Gastroesophageal sphincter (tissue), 4 donors: ENCODE data around the gene JUP. TPM values are rescaled to one million over a fixed set of nuclear protein-coding genes. Genes with fewer than 3 reads are reported as not detected.

Experiments
- ATAC-seq: fragments of 150-250 bp; one replicate; pipeline ENCODE4 v1.9.1; 2016; ENCODE audit warnings: mild to moderate bottlenecking, moderate library complexity
- H3K27ac ChIP-seq, 4 donors: fragments of 200-600 bp; sonication (generic) in 3 of 4; 1 replicate in 3 of 4; 2 replicates in 1 of 4; pipeline ENCODE4 v1.5.1; 2016 to 2019
- H3K27me3 ChIP-seq: fragments of 200-600 bp; sonication (generic); one replicate; pipeline ENCODE4 v1.5.1; 2019
- H3K36me3 ChIP-seq, 2 donors: fragments of 200-600 bp; sonication (generic); one replicate each; pipeline ENCODE4 v1.5.1; 2019; ENCODE audit warnings: control low read depth in 1 of 2
- H3K4me1 ChIP-seq, 3 donors: fragments of 200-600 bp; sonication (generic); 1 replicate in 2 of 3; 2 replicates in 1 of 3; pipeline ENCODE4 v1.5.1; 2016 to 2019; ENCODE audit warnings: control low read depth in 2 of 3
- H3K4me3 ChIP-seq, 2 donors: fragments of 200-600 bp; sonication (generic); one replicate each; pipeline ENCODE4 v1.5.1; 2019; ENCODE audit warnings: mild to moderate bottlenecking in 1 of 2, moderate library complexity in 1 of 2
- H3K9me3 ChIP-seq, 3 donors: fragments of 200-600 bp; sonication (generic); one replicate each; pipeline ENCODE4 v1.5.1; 2017 to 2019; ENCODE audit warnings: control low read depth in 2 of 3
- EP300 ChIP-seq: sonication (generic); formaldehyde crosslinking; IDR thresholded peaks from one replicate; pipeline ENCODE4 v1.6.1; 2017; ENCODE audit warnings: antibody characterized with exemption, mild to moderate bottlenecking
- POLR2A ChIP-seq, 2 donors: fragments of 450-650 bp; IDR thresholded peaks; one replicate each; pipeline ENCODE4 v1.6.1; 2017; ENCODE audit warnings: antibody characterized with exemption in 2 of 2, mild to moderate bottlenecking in 2 of 2, moderate library complexity in 1 of 2
- POLR2AphosphoS5 ChIP-seq: sonication (generic); formaldehyde crosslinking; IDR thresholded peaks from one replicate; pipeline ENCODE4 v1.6.1; 2017; ENCODE audit warnings: antibody characterized with exemption
- WGBS, 2 donors: methylation state at CpG; one replicate each; pipeline ENCODE4 v1.1.5; 2018; ENCODE audit warnings: low coverage in 1 of 2; 5-methylcytosine and 5-hydroxymethylcytosine counted together
- total RNA-seq, 4 donors: library from RNA; depleted of rRNA; stranded (reverse); fragments of >200 nt; gene quantifications; one replicate each; pipeline ENCODE4 v1.1.0, GENCODE V29; 2016
- TF ChIP-seq, protein P1 (sequence below), 4 experiments: fragments of 200-600 bp in 2 of 4; fragments of 450-650 bp in 2 of 4; sonication (generic) in 1 of 4; IDR thresholded peaks; one replicate each; pipeline ENCODE4 v1.5.1; 2017 to 2019; ENCODE audit warnings: antibody characterized with exemption in 4 of 4, mild to moderate bottlenecking in 2 of 4, moderate library complexity in 2 of 4

The JUP gene
- total RNA-seq, 4 donors from 2014 or later = 30.8 to 60.9 (median 41.7) TPM

DNA sequence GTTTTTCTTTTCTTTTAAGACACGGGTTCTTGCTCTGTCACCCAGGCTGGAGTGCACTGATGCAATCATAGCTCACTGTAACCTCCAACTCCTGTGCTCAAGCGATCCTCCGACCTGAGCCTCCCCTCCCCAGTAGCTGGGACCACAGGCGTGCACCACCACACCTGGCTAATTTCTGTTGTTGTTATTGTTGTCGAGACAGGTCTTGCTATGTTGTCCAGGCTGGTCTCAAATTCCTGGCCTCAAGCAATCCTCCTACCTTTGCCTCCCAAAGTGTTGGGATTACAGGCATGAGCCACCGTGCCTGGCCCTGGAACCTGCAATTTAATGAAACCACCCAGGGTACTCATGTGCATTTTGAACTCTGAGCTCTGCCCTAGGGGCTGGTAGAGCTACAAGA, 24.1 kb downstream of the JUP start:
- Histone ChIP-seq H3K4me1 (no peaks in the 10 kb centered on the region), H3K9me3 (no peaks in the 10 kb centered on the region), H3K27me3 (no peaks in the 10 kb centered on the region), H3K4me3 (no peak overlapping the region), H3K36me3 (peaks cover 0 to 96% of the 10 kb centered on the region in 2 donors), H3K27ac (no peak overlapping the region)
- no peak for ATAC-seq
- 83 to 100% methylated on average over 1 to 5 of the region's 6 CpGs for whole genome bisulfite sequencing, 2 donors
- TF ChIP-seq EP300 (no peak), POLR2AphosphoS5 (no peak), POLR2A (IDR thresholded peaks at IDR 0.05) (no peak)
- TF ChIP-seq, protein P1, sequence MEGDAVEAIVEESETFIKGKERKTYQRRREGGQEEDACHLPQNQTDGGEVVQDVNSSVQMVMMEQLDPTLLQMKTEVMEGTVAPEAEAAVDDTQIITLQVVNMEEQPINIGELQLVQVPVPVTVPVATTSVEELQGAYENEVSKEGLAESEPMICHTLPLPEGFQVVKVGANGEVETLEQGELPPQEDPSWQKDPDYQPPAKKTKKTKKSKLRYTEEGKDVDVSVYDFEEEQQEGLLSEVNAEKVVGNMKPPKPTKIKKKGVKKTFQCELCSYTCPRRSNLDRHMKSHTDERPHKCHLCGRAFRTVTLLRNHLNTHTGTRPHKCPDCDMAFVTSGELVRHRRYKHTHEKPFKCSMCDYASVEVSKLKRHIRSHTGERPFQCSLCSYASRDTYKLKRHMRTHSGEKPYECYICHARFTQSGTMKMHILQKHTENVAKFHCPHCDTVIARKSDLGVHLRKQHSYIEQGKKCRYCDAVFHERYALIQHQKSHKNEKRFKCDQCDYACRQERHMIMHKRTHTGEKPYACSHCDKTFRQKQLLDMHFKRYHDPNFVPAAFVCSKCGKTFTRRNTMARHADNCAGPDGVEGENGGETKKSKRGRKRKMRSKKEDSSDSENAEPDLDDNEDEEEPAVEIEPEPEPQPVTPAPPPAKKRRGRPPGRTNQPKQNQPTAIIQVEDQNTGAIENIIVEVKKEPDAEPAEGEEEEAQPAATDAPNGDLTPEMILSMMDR (IDR thresholded peaks at IDR 0.05) = no peak

DNA sequence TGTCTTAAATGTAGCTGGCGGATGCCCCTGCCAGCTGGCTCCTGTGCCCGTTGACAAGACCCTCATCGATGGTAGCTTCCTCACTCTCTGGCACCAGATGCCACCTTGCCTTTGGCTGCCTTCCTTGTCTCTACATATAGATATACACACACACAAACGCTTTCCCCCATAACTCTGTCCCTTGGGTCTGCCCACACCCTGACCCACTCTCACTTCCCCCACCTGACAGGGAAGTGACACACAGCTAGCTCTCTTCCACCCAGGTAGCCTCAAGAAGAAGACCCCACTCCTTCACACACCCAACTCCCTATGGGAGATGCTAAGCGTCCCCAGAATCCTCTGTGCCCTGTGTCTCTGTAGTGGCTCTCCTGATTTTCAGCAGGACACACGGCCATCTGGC, 25.6 kb downstream of the JUP start:
- no peaks in the 10 kb centered on the region for H3K27me3 ChIP-seq
- ATAC-seq = no peak
- H3K27ac ChIP-seq = no peak overlapping the region
- 84 to 94% methylated on average over 3 to 5 of the region's 6 CpGs for WGBS, 2 donors
- no peaks in the 10 kb centered on the region for H3K9me3 ChIP-seq
- peaks cover 0 to 97% of the 10 kb centered on the region in 2 donors for H3K36me3 ChIP-seq
- H3K4me1 ChIP-seq = no peaks in the 10 kb centered on the region
- TF ChIP-seq, protein P1 (IDR thresholded peaks at IDR 0.05) = no peak
- TF ChIP-seq POLR2A (IDR thresholded peaks at IDR 0.05) (no peak), EP300 (no peak), POLR2AphosphoS5 (no peak)
- no peak overlapping the region for H3K4me3 ChIP-seq

DNA sequence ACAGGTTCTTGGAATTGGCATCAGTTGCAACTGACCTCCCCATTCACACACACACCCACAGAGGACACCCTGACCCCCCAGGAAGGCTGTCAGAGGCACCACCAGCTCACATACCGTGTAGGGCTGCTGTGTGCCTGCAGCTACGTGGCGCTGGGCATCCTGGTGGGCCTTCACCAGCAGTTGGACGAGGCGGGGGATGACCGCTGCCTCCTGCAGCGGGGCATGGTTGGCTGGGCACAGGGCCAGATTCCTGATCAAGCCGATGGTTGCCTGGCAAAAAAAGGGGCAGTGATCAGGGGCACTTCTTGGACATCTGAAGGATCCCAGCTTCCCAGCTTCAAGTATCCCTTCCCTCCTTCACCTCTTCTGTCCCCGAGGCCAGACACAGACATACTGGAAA, 27.9 kb downstream of the JUP start:
- peaks cover 0 to 96% of the 10 kb centered on the region in 2 donors for H3K36me3 ChIP-seq
- H3K4me3 ChIP-seq = no peak overlapping the region
- H3K4me1 ChIP-seq = no peaks in the 10 kb centered on the region
- TF ChIP-seq, protein P1 (IDR thresholded peaks at IDR 0.05) = no peak
- TF ChIP-seq POLR2A (IDR thresholded peaks at IDR 0.05) = no peak
- no peak for TF ChIP-seq EP300
- 77% methylated on average over 6 of the region's 9 CpGs; no CpG with 5 or more reads in 1 of the 2 donors for WGBS, 2 donors
- no peak for ATAC-seq
- H3K27ac ChIP-seq = no peak overlapping the region
- H3K9me3 ChIP-seq = no peaks in the 10 kb centered on the region
- no peaks in the 10 kb centered on the region for H3K27me3 ChIP-seq

DNA sequence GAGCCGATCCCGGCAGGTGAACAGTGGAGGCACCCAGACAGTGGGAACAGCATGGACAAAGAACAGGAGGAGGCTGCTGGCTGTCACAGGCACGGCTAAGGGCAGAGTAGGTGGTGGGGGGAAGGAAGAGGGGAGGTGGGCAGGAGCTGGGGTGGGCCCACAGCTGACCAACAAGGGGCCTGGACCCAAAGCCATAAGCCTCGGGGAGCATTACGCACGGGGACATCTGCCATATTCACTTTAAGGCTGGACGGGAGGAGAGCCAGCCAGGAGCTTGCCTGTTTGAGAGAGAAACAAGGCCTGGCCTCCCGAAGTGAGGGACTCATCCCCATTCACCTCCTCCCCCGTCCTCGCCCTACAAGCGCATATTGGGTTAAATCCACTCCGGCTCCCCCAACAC, 32.4 kb downstream of the JUP start:
- no peak overlapping the region for H3K27ac ChIP-seq
- no peak overlapping the region for H3K4me3 ChIP-seq
- no peaks in the 10 kb centered on the region for H3K27me3 ChIP-seq
- TF ChIP-seq POLR2A (IDR thresholded peaks at IDR 0.05) = no peak
- no peak for TF ChIP-seq POLR2AphosphoS5
- TF ChIP-seq EP300 = no peak
- TF ChIP-seq, protein P1 (IDR thresholded peaks at IDR 0.05) = no peak
- no peaks in the 10 kb centered on the region for H3K4me1 ChIP-seq
- 73 to 74% methylated on average over 9 to 10 of the region's 12 CpGs for WGBS, 2 donors
- H3K36me3 ChIP-seq = peaks cover 0 to 54% of the 10 kb centered on the region in 2 donors
- ATAC-seq = no peak
- H3K9me3 ChIP-seq = no peaks in the 10 kb centered on the region

DNA sequence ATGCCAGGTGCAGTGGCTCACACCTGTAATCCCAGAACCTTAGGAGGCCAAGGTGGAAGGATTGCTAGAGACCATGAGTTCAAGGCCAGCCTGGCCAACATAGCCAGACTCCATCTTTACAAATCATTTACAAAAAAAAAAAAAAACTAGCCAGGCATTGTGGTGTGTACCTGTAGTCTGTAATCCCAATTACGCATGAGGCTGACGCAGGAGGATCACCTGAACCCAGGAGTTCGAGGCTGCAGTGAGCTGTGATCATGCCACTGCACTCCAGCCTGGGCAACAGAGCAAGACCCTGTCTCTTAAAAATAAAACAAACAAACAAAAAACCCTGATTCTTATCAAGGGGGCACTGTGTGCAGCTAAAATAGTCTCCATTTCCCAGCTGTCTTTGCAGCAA, 35.2 kb downstream of the JUP start:
- Histone ChIP-seq H3K4me1 (no peaks in the 10 kb centered on the region), H3K9me3 (no peaks in the 10 kb centered on the region), H3K36me3 (peaks cover 0 to 26% of the 10 kb centered on the region in 2 donors), H3K27ac (no peak overlapping the region), H3K4me3 (no peak overlapping the region), H3K27me3 (peaks cover 6% of the 10 kb centered on the region)
- 0 to 82% methylated on average over 1 to 3 of the region's 3 CpGs for WGBS, 2 donors
- ATAC-seq = no peak
- TF ChIP-seq POLR2AphosphoS5 (no peak), EP300 (no peak), POLR2A (IDR thresholded peaks at IDR 0.05) (no peak)
- TF ChIP-seq, protein P1 (IDR thresholded peaks at IDR 0.05) = no peak
